Loucy (cell line): ENCODE data around the gene ADCY4.

ENCODE experiments used
- EZH2phosphoT487 ChIP-seq: fragments of 200-600 bp; IDR thresholded peaks from 2 replicates; pipeline ENCODE4 v1.6.1; 2018; ENCODE audit warnings: antibody characterized with exemption, mild to moderate bottlenecking, moderate library complexity, borderline replicate concordance
- TF ChIP-seq, protein P1 (sequence below): fragments of 200-600 bp; sonication (generic); conservative IDR thresholded peaks from 2 replicates; pipeline ENCODE4 v1.5.1; 2014; ENCODE audit warnings: mild to moderate bottlenecking, antibody characterized with exemption, low read length

DNA sequence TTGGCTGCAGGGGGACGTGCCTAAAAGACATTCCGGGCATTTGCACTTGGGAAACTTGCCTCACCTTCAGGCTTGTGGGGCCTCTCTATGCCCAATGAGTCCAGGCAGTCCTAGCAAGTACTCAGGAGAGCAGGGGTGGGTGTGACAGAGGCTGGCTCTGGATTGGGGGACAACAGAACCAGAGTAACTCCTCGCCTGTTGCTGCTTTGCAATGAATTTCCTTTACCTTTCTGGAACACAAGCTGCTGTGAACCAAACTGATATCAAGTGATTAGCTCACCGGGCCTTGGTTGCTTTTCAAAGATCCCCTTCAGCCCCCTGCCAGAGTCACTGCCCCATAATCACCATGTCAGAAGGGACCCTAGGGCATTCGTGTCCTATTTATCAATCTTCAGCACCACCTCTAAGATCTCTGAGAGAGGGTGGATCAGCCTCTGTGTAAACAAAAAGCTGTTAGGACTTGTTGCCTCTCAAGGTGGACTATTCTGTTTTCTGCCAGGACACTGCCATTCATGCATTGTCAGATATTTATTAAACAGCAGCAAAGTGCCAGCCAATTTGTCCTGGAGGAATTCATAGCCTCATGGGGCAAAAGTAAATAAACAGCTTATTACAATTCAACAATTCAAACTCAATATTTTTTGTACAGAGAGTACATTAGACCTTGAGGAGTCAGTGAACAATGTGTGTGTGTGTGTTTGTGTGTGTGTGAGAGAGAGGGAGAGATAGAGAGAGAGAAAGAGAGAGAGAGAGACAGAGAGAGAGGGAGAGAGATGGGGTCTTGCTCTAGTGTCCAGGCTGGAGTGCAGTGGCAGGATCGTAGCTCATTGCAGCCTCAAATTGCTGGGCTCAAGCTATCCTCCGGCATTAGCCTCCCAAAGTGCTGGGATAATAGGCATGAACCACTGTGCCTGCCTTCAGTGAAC lies 44.4 kb upstream of the ADCY4 start:
- TF ChIP-seq, protein P1, sequence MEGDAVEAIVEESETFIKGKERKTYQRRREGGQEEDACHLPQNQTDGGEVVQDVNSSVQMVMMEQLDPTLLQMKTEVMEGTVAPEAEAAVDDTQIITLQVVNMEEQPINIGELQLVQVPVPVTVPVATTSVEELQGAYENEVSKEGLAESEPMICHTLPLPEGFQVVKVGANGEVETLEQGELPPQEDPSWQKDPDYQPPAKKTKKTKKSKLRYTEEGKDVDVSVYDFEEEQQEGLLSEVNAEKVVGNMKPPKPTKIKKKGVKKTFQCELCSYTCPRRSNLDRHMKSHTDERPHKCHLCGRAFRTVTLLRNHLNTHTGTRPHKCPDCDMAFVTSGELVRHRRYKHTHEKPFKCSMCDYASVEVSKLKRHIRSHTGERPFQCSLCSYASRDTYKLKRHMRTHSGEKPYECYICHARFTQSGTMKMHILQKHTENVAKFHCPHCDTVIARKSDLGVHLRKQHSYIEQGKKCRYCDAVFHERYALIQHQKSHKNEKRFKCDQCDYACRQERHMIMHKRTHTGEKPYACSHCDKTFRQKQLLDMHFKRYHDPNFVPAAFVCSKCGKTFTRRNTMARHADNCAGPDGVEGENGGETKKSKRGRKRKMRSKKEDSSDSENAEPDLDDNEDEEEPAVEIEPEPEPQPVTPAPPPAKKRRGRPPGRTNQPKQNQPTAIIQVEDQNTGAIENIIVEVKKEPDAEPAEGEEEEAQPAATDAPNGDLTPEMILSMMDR: no peak
- TF ChIP-seq EZH2phosphoT487: no peak
